Mucosa of descending colon (tissue), 3 donors: ENCODE measurements around the gene NRM. TPM values are rescaled to one million over a fixed set of nuclear protein-coding genes. Genes with fewer than 3 reads are reported as not detected.

ENCODE experiments used
- ATAC-seq: fragments of 200-7000 bp; cut with Tn5 transposase; one replicate; pipeline ENCODE4 v1.9.1; 2020; ENCODE audit warnings: mild to moderate bottlenecking, moderate library complexity
- DNase-seq, 3 donors: peaks; one replicate each; pipeline ENCODE4 v3.0.0-alpha.2; 2020
- H3K36me3 ChIP-seq: fragments of 200-600 bp; one replicate; pipeline ENCODE4 v1.8.0; 2021; ENCODE audit warnings: low read depth, mild to moderate bottlenecking
- H3K4me1 ChIP-seq: fragments of 200-600 bp; one replicate; pipeline ENCODE4 v1.8.0; 2021; ENCODE audit warnings: low read depth, mild to moderate bottlenecking
- H3K4me3 ChIP-seq: fragments of 200-600 bp; one replicate; pipeline ENCODE4 v1.8.0; 2021; ENCODE audit warnings: mild to moderate bottlenecking
- H3K9me3 ChIP-seq: fragments of 200-600 bp; one replicate; pipeline ENCODE4 v1.8.0; 2021; ENCODE audit warnings: mild to moderate bottlenecking
- CTCF ChIP-seq: fragments of 200-600 bp; IDR thresholded peaks from one replicate; pipeline ENCODE4 v1.8.0; 2022; ENCODE audit warnings: antibody characterized with exemption, mild to moderate bottlenecking
- intact Hi-C, 2 donors: fragments of 100-400 bp; cut with DNase I in 1 of 2; cut with micrococcal nuclease in 1 of 2; formaldehyde crosslinking; loops; one replicate each; pipeline versions ENCODE4 v1.11.0 to v1.11.1; 2022; cut with DNase I, micrococcal nuclease
- total RNA-seq, 3 donors: library from RNA; stranded (reverse); fragmentation: NEBNext Ultra II Directional in 2 of 3; extraction: Animal tissue kit (Norgen Biotek cat#: 25700) in 2 of 3; gene quantifications; one replicate each; pipeline versions ENCODE4 v1.2.1 to v1.2.4, GENCODE V29; 2021 to 2023
- donor health status: DM: no; HTN: no; CAD: no; lungs with moderate emphysema.
- donor health status: DM: no; HTN: no; CAD: no.
- donor health status: DM: no; HTN: yes; CAD: no.

NRM gene
- total RNA-seq, 3 donors from 2014 or later, result 4.3 to 10.2 (median 6.1) TPM

GRCh38 chr6:30651143-30651542, 39.6 kb downstream of the NRM start:
- no peaks in the 10 kb centered on the region for H3K36me3 ChIP-seq
- peaks cover 6% of the 10 kb centered on the region for H3K4me1 ChIP-seq
- intact Hi-C loops, result no loop called here
- H3K9me3 ChIP-seq, result no peaks in the 10 kb centered on the region
- H3K4me3 ChIP-seq, result no peak overlapping the region
- DNase-seq, result no peak
- no peak for ATAC-seq
- no peak for TF ChIP-seq CTCF

- H3K4me1 ChIP-seq, result peaks cover 13% of the 10 kb centered on the region
- no peaks in the 10 kb centered on the region for H3K9me3 ChIP-seq
- H3K36me3 ChIP-seq, result no peaks in the 10 kb centered on the region
- TF ChIP-seq CTCF, result no peak
- peak; percentile 78 to 90 (median 86) for DNase-seq
- ATAC-seq, result peak; percentile 80
- intact Hi-C loops, result no loop called here
- H3K4me3 ChIP-seq, result peak overlapping the region; percentile 94
Measured at GRCh38 chr6:30647242-30648116, 43.3 kb downstream of the NRM start.

GRCh38 chr6:30646450-30647241, 44.1 kb downstream of the NRM start, which contains the start of gene C6orf136:
TSS of gene C6orf136 (plus strand) at chr6:30647133. CDS start at chr6:30647232, 99 bp downstream.
- peaks cover 13% of the 10 kb centered on the region for H3K4me1 ChIP-seq
- H3K36me3 ChIP-seq, result no peaks in the 10 kb centered on the region
- TF ChIP-seq CTCF, result no peak
- peak within 1 kb of the TSS; percentile 94 for H3K4me3 ChIP-seq
- intact Hi-C loops, result no loop called here
- ATAC-seq (peak; percentile 88), DNase-seq (peak; percentile 95 to 97 (median 95))
- no peaks in the 10 kb centered on the region for H3K9me3 ChIP-seq

- H3K4me1 ChIP-seq, result peaks cover 13% of the 10 kb centered on the region
- intact Hi-C loops, result no loop called here
- H3K9me3 ChIP-seq, result no peaks in the 10 kb centered on the region
- no peak for TF ChIP-seq CTCF
- no peaks in the 10 kb centered on the region for H3K36me3 ChIP-seq
- no peak for DNase-seq
- H3K4me3 ChIP-seq, result no peak overlapping the region
- ATAC-seq, result no peak
Measured at GRCh38 chr6:30645989-30646388, 44.8 kb downstream of the NRM start.

- intact Hi-C loops, result no loop called here
- no peak for TF ChIP-seq CTCF
- ATAC-seq (no peak), DNase-seq (no peak)
- Histone ChIP-seq H3K4me1 (peaks cover 13% of the 10 kb centered on the region), H3K36me3 (no peaks in the 10 kb centered on the region), H3K9me3 (no peaks in the 10 kb centered on the region), H3K4me3 (no peak overlapping the region)
Measured at GRCh38 chr6:30644769-30645168, 46.0 kb downstream of the NRM start.
